D721Med (cell line): Measurements from ENCODE around the gene DIP2B.

Source experiments
- DNase-seq: peaks from one replicate; pipeline ENCODE4 v3.0.0; 2011; ENCODE audit warnings: low spot score; ENCODE audit not compliant: insufficient read length
- FAIRE-seq: peaks from 2 replicates; lab custom pipeline; 2011; peaks lifted over from hg19 to GRCh38; lab: Jason Lieb, UNC
- CTCF ChIP-seq: IDR thresholded peaks from 2 replicates; pipeline ENCODE4 v1.5.1; 2012; ENCODE audit warnings: mild to moderate bottlenecking, control low read depth; ENCODE audit not compliant: insufficient read depth; ENCODE audit errors: missing control alignments

The DIP2B gene

GRCh38 chr12:50635364-50635763 is 130.6 kb downstream of the DIP2B start:
- no peak for DNase-seq

GRCh38 chr12:50635857-50636256 is 131.1 kb downstream of the DIP2B start:
- no peak for TF ChIP-seq CTCF
- DNase-seq = no peak
- no peak for FAIRE-seq

More at GRCh38 chr12:50635364-50635763, 130.6 kb downstream of the DIP2B start:
- no peak for TF ChIP-seq CTCF
- no peak for FAIRE-seq

- no peak for DNase-seq
- TF ChIP-seq CTCF = no peak
- no peak for FAIRE-seq
Observed at GRCh38 chr12:50636505-50636904, 131.7 kb downstream of the DIP2B start.

GRCh38 chr12:50637870-50638481 is 133.2 kb downstream of the DIP2B start:
- TF ChIP-seq CTCF = peak; percentile 68
- DNase-seq (no peak), FAIRE-seq (peak; percentile 38)

- no peak for TF ChIP-seq CTCF
- FAIRE-seq (no peak), DNase-seq (no peak)
Observed at GRCh38 chr12:50638482-50638880, 133.7 kb downstream of the DIP2B start.

- DNase-seq (no peak), FAIRE-seq (no peak)
- no peak for TF ChIP-seq CTCF
Observed at GRCh38 chr12:50639721-50640120, 134.9 kb downstream of the DIP2B start.

GRCh38 chr12:50640321-50640939 is 135.6 kb downstream of the DIP2B start:
- no peak for FAIRE-seq
- TF ChIP-seq CTCF = no peak
- no peak for DNase-seq
